IPS-11a (cell line): ENCODE results near the gene RPL10.

ENCODE experiments used
- H3K4me3 ChIP-seq: one replicate; pipeline ENCODE4 v1.5.1; 2013; ENCODE audit warnings: low read depth, low read length, control low read depth

RPL10 gene

DNA sequence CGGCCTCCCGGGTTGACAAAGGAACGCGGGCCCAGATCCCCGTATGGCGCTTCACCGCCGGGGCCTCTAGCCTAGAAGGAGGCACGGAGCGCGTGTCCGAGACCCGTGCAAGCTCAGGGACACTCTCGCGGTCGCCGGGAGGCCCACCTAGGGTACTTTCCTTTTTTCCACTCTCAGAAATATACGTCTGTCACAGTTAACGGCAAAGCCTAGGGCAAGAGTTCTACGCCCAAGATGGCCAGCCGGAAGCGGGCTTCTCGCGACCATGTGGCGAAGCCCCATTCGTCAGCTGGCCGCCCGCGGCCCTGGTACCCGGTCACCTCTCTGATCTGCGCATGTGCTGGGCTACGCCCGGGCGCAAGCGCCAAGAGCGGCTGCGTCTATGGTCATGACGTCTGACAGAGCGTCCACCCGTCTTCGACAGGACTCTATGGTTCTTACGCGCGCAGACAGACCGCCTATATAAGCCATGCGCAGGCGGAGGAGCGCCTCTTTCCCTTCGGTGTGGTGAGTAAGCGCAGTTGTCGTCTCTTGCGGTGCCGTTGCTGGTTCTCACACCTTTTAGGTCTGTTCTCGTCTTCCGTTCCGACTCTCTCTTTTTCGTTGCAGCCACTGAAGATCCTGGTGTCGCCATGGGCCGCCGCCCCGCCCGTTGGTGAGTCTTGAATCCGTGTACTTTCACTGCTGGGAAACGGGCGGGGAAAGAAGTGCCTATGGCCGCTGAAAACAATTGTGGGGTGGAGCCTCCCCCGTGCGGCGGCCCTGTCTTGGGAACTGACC is at the start of gene RPL10:
TSS of gene RPL10 (plus strand) at position 490 of the 780 bp plus-strand sequence. CDS start at position 633, 143 bp downstream.
- H3K4me3 ChIP-seq: peak within 1 kb of the TSS; percentile 91

DNA sequence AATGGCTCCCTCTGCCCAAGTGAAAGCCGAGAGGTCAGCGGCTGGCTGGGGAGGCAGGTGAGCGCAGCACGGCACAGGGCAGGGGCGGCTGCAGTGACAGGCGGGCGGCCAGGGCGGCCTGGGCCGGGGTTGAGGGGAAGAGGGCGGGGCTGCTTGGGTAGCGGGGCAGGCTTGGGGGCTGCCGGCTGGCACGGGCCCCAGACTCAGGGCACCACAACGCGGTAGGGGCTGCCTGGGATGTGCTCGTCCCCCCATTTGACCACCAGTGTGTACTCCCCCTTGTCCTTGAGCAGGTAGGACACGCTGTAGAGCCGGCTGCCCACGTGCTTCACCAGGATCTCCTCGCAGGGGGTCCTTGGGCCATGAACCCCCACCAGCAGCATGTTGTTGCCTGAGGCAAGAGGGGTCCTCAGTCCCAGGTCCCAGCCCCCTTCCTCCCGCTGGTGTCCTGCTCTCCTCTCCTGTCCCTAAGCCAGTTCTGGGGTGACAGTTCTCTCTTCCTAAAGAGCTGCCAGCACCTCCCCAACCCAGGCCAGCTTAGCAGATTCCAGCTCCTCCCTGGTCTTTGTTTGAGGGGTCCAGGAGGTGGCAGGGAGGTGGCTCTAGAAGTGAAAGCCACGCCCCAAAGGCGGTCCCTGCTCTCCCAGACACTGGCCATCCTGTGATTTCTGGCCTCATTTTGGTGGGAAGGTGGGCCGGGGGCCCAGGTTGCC is 49.4 kb upstream of the RPL10 start:
- H3K4me3 ChIP-seq: no peak overlapping the region

- H3K4me3 ChIP-seq: no peak overlapping the region
Measured at GRCh38 chrX:154349359-154349935, 48.7 kb upstream of the RPL10 start.

- H3K4me3 ChIP-seq: no peak overlapping the region
Measured at GRCh38 chrX:154349979-154350378, 48.2 kb upstream of the RPL10 start.

DNA sequence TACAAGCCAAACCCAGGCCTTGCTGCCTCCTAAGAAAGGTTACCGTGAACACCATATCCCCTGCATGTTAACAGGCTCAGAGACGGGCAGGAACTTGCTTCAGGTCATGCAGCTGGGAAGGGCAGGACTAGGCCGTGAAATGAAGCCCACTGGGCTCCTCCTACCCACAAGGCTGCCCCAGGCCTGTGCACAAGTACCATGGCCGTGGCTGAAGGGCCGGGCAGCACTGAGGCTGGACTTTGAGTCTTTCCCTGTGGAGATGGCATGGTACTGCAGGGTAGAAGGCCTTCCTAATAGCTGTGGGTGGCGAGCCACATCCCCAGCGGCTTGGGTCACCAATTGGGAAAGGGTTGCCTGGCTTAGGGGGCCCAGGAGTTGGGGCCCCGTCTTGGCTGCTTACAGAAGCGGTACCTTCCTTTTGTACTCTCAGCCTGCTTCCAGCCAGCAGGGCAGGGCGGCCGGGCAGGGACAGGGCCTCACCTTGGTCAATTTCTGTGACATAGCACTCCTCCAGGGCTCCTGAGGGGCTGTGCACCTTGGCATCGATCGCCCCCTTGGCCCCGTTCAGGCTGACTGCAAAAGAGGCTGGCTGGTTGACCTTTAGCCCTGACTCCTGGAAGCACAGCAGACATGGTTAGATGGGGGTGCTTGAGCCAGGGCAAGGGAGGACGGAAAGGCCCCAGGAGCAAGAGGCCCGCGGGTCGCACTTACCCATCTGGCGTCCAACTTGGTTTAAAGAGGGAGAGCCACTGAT is 47.6 kb upstream of the RPL10 start:
- no peak overlapping the region for H3K4me3 ChIP-seq

- H3K4me3 ChIP-seq: no peak overlapping the region
Measured at GRCh38 chrX:154351183-154352011, 46.8 kb upstream of the RPL10 start.

DNA sequence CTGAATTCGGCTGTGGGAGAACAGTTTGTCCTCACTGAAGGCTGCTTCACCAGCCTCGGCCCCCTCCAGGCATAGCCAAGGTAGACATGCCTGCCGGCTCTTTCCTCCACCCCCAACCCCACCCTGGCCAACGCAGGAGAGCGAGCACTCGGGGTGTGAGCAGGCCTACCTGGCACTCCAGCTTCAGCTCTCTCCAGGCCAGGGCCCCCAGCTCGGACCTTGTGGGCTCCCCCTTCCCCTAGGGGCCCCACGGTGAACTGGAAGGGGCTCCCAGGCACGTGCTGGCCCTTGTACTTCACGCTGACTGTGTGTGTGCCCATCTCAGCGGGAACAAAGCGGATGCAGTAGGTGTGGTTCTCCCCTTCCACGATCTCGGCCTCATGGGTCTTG is 46.2 kb upstream of the RPL10 start:
- H3K4me3 ChIP-seq: no peak overlapping the region

DNA sequence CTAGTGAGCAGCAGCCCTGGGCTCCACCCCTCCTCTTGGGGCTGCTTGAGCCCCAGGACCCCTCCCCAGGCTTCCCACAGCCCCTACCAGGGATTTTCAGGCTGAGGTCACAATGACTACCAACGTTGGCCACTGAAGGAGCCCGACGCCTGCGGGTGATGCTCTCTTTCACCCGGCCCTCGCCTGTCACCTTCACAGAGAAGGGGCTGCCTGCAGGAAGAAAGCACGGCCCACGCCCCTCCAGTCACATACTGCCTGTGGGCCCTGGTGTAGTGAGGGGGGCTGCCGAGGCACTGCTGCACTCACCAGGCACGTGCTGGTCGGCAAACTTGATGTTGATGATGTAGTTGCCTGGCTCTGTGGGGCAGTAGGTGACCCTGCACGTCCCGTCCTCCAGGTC is 45.7 kb upstream of the RPL10 start:
- H3K4me3 ChIP-seq: no peak overlapping the region

DNA sequence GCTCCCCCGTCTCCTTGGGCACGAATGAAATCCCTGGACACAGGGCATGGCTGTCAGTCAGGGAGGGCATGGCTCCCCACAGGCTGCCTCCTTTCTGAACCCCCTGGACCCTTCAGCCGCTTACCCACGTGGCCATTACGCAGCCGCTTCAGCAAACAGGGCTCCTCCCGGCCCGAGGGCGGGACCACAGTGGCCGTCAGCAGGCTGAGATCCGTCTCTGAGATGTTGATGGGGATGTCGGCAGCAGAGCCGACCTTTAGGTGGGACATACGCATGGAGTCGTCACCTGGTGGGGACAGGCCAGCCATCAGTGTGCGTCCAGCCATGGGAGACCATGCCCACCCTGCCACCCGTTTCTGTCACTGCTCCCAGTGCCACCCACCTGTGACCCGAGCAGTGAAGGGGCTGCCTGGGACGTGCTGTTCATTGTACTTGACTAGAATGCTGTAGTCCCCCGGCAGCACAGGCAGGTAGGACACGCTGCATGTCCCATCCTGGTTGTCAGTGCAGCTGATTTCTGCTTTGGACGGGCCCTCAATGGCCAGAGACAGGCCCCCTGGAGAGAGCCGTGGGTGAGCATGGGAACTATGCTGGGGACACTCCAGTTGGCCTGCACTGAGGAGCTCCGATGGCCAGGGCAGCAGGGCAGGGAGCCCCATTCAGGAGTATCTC is 44.9 kb upstream of the RPL10 start:
- no peak overlapping the region for H3K4me3 ChIP-seq

DNA sequence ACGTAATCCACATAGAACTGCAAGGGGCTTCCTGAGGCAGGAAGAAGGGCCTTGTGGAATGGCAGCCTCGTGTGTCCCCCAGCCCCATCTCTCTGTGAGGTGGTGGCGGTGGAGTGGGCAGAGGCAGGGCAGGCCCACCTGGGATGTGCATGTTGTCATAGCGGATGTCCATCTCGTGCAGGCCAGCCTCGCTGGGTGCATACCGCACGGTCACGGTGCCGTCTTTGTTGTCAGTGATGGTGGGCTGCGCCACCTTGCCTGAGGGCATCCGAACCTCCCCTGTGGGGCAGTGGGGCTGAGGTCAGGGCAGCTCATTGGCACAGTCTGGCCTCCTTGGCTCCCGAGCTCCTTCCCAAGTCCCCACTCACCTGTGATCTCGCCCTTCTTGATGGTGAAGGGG is 44.2 kb upstream of the RPL10 start:
- H3K4me3 ChIP-seq: no peak overlapping the region

GRCh38 chrX:154354516-154354915 is 43.7 kb upstream of the RPL10 start:
- H3K4me3 ChIP-seq: no peak overlapping the region

- no peak overlapping the region for H3K4me3 ChIP-seq
Measured at GRCh38 chrX:154355094-154355775, 42.9 kb upstream of the RPL10 start.

DNA sequence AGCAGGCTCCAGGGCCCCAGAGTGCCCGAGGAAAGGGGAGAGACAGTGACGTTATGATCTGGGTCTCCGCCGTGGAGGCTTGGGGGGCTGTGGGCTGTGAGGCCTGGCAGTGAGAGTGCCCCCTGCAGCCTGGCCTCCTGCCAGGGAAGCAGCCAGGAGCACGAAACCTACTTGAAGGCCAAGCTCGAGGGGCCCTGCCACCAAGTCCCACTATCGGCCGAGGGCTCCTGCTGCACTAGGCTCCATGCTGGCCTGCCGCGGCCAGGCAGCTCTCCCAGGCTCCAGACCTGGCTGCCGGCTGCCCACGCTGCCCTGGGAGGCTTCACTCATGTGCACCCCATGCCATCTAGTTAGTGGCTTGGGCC is 42.4 kb upstream of the RPL10 start:
- H3K4me3 ChIP-seq: no peak overlapping the region

DNA sequence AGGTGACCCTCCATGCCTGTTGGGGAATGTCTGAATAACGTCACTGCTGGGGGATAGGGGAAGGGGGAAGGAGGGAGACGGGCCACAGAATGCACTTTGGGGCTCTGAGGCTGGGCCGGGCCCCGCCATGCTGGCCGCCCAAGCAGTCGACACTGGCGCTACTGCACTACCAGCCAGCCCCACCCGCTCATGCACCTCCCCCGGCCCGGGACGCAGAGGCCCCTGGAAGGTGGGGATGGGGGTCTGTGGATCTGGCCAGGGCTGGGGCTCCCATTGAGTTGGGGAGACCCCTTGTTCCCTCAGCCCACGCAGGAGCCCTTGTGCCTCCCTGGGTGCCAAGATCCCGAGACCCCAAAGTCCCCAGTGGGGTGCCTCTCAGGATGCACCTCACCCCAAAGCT is 41.6 kb upstream of the RPL10 start:
- no peak overlapping the region for H3K4me3 ChIP-seq

- no peak overlapping the region for H3K4me3 ChIP-seq
Measured at GRCh38 chrX:154357205-154357604, 41.0 kb upstream of the RPL10 start.

GRCh38 chrX:154358011-154358410 is 40.2 kb upstream of the RPL10 start:
- no peak overlapping the region for H3K4me3 ChIP-seq

DNA sequence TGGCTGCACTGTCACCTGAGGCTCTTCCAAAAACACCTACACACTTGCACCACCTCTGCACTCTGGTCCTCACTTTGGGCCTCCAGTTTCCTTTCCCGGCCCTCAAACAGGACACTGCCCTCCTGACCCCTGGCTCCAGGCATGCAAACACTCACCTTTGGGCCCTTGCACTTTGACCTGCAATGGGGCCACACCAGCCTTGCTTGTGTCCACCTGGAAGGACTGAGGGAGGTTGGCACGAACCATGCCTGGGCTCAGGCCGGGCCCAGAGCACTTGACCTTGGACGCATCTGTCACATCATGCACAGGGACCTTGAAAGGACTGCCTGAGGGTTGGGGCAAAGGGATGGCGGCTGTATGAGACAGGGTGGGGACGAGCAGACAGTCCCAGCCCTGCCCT is 39.3 kb upstream of the RPL10 start:
- no peak overlapping the region for H3K4me3 ChIP-seq

- no peak overlapping the region for H3K4me3 ChIP-seq
Measured at GRCh38 chrX:154359362-154360154, 38.6 kb upstream of the RPL10 start.
